NCI-H187 (cell line): ENCODE results near the gene RHBG.
"Not testable (repeated sequence)": the region's sequence is repeated elsewhere in the genome, so short reads cannot be mapped to it uniquely, and the experiment has no call there.

Experiments
- DNase-seq, 2 experiments: peaks; one replicate each; lab custom pipeline; 2025; lab: John Stamatoyannopoulos, UW

RHBG gene

DNA sequence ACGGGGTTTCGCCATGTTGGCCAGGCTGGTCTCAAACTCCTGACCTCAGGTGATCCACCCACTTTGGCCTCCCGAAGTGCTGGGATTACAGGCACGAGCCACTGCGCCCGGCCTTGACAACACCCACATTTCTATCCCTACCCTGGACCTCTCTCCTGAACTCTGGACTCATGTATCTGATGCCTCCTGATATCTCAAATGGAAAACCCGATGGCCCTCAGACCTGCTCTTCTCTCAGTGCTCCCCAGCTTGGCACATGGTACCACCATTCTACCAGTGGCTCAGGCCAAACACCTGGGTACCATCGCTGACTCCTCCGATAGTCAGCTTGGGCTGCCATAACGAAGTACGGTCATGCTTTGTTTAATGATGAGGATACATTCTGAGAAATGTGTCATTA lies 8.5 kb upstream of the RHBG start:
- DNase-seq = no peak

DNA sequence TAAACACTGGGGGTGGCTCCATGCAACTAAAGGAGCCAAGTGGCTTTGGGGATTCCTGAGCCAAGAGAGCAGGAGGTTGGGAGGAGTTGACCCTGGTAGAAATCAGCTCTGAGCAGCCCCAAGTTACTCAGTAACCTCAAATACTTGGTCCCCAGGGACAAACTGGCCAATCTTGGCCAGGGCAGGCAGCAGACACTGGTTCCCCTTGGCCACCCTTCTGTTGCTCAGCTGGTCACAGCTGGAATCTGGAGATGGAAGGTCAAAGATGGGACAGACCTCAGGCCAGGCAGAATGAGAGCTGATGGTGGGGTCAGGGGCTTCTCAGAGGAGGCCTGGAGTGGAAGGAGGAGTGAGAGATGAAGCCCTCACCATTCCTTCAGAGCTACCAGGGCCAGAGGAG lies 3.3 kb upstream of the RHBG start:
- no peak for DNase-seq

DNA sequence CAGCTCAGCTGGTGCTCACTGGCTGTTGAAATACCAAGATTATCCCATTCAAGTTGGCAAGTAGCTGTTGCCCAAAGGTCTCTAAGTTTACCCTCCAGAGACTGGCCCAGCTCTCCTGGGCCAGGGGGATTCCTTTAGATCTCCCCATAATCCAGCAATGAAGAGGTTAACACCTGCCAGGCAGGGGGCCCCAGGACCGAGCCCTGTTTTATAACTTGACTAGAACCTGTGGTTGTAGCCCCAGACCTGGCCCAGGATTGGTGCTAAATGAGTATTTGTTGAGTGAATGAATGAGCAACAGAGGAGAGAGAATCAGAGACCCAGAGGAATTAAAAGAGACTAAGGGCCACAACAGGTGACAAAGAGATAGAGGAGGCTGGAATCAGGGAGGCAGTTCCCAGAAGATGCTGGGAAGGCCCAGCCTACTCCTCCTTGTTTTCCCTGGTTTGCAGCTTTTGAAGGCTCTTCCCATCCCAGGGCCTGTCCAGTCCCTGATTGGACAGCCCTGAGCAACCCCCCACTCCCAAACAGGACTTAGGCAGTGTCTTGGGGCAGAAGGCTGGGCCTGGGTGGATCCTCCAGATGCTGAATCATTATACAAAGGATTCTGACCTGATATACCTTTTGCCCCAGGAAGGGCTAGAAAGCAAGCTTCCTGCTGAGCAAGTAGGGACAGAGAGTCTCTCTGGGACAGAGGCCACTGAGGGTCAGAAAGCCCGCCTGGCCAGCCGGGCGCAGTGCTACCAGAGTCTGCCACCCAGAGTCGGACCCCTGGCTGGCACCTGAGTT lies 2.4 kb upstream of the RHBG start:
- DNase-seq = no peak

DNA sequence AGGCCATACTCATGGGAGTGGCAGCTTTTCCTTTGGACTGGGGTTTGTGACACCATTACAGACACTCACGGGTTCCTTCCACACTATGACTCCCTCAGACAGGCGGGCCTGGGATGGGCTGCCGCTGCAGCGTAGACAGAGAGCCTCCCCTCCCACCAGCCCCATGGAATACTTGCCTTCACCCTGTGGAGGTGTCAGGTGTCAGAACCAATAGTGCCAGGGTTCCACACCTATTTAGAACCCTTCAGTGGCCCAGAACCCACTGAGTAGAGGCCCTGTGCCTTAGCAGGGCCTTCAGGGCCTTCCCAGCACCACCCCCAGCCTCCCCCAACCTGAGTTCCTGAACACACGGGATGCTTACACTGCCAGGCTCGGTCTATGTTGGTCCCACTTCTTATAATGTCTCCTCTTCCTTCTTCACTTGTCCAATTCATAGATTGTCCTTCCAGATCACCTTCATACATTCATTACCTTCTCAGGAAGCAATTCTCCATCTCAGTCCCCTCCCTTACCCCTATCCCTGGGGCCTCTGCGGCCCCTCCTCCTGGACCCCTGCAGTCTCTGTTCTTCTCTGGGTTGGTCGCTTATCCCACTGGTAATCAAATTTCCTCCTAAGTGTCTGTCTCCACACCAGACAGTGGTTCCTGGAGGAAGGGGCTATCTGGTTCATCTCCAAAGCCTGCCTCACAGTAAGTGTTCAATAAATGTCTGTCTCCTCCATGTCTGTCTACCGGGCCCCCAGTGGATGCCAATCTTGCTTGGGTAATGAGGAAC lies 1.4 kb upstream of the RHBG start:
- DNase-seq = no peak

DNA sequence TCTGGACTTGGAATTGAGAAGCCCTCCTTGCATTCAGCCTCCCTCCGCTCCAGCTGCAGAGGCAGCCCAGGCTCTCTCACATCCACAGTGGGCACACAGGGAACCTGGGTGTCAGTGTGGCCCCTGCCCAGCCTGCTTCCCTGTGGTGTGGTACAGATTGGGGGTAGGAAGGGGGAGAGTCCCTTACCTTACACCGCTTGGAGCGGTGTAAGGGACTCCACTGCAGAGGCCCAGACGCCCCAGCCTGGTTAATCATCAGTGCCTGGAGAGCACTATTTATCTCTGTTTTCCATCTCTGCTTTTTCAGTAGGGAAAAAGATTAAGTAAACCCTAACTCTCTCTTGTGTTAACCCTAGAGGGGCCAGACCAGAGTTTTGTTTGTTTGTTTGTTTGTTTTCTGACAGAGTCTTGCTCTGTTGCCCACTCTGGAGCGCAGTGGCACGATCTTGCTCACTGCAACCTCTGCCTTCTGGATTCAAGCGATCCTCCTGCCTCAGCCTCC lies 803 bp upstream of the RHBG start:
- DNase-seq = no peak

DNA sequence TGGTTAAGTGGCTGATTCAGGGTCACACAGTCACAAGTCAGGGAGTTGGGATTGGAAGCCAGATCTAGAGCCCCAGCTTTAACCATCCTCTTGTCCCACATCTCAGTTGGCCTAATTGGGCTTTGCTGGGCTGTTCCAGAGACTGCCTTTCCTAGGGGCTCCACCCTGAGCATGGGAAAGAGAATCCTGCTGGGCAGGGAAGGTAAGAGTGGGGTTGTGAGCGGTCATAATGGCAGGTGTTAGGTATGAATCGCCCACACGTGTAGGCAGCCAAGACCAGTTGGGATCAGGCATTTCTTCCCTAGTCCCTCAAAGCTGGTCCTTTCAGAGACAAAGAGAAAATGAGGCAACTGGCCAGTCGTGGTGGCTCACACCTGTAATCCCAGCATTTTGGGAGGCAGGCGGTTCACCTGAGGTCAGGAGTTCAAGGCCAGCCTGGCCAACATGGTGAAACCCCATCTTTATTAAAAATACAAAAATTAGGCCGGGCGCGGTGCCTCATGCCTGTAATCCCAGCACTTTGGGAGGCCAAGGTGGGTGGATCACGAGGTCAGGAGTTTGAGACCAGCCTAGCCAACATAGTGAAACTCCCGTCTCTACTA lies 775 bp downstream of the RHBG start:
- DNase-seq = not testable (repeated sequence)

DNA sequence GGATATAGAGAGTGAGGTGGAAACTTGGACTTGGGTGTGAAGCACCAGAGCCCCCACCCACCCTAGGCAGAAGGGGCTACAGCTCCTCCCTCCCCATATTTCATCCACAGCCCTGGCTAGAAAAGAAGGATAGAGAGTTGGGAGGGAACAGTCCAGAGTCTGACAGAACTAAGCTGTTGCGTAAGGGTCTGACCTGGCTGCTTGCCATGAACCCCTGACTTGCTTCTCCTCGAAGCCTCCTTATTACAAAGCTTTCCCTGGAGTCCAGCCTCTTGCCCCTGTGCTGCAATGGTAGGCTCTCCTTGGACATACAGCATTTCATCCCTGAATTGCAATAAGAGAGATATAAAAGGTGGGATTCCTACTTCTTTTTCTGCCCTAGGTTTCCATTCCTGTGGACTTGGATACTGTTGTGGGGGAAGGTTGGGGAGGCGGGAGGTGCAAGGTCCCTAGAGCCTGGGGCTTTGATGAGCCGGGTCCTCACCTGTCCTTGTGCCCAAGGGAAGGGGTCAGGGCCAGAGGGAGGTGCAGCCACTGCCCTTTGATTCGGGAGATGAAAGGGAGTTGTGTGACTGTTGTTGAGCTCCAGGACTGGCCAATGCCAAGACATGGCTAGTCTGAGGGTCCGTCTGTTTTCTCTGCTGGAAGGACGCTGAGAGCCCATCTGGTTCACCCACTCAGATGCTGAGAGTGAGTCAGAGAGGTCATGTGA lies 2.7 kb downstream of the RHBG start:
- no peak for DNase-seq

DNA sequence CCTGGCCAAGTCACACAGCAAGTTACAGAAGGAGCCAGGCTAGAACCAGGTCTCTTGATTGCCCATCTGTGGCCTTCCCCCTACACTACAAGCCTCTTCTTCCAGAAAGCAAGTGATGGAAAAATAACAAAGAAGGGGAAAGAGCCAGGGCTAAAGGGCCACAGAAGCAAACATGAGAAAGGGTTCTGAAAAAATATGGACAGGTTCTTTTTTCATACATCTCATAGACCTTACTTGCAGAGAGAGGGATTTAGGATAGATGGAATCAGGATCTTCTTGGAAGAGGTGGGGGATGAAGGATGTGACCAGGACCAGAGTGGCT lies 3.2 kb downstream of the RHBG start:
- DNase-seq = no peak

DNA sequence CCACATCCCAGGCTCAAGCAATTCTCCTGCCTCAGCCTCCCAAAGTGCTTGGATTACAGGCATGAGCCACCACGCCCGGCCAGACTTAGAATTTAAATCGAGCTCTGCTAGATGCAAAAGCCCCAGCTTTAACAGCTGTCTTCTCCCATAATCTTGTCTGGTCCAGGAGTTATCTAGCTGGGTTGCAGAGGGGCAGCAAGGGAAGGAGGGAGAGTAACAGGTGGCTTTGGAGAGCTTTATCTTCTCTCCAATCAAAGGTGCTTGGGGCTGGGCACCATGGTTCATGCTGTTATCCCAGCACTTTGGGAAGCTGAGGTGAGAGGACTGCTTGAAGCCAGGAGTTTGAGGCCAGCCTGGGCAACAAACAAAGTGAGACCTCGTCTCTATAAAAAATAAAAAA lies 3.9 kb downstream of the RHBG start:
- DNase-seq = no peak

DNA sequence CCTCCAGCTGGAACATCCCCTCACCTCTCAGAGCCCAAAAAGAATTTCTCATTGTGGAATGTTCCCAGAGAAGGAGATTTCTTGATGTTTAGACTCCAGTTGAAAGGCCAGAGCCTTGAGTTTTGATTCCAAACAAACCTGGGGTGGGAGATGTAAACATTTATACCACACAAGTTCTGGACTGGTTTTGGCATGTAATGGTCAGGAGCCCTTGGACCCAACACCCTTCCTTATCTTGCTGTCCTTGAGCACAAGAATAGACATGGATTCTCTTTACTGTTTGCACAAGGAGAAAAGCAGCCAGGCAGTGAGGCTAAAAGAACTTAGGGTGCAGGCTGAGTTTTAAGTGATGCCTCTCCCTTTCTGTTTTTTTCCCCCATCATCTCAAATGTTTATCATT lies 4.5 kb downstream of the RHBG start:
- DNase-seq = no peak

DNA sequence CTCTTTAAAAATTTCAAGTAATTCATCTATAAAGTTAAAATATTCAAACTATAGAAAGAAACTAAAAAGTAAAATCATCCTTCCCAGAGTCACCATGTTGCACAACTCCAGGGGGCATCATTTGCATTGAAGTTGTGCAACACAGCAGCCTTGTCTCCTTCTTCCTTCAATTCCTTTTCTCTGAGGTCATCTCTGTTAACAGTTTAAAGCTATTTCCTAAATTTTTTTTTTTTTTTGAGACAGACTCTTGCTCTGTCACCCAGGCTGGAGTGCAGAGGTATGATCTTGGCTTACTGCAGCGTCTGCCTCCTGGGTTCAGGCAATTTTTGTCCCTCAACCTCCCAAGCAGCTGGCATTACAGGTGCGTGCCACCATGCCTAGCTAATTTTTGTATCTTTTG lies 7.1 kb downstream of the RHBG start:
- DNase-seq = no peak

DNA sequence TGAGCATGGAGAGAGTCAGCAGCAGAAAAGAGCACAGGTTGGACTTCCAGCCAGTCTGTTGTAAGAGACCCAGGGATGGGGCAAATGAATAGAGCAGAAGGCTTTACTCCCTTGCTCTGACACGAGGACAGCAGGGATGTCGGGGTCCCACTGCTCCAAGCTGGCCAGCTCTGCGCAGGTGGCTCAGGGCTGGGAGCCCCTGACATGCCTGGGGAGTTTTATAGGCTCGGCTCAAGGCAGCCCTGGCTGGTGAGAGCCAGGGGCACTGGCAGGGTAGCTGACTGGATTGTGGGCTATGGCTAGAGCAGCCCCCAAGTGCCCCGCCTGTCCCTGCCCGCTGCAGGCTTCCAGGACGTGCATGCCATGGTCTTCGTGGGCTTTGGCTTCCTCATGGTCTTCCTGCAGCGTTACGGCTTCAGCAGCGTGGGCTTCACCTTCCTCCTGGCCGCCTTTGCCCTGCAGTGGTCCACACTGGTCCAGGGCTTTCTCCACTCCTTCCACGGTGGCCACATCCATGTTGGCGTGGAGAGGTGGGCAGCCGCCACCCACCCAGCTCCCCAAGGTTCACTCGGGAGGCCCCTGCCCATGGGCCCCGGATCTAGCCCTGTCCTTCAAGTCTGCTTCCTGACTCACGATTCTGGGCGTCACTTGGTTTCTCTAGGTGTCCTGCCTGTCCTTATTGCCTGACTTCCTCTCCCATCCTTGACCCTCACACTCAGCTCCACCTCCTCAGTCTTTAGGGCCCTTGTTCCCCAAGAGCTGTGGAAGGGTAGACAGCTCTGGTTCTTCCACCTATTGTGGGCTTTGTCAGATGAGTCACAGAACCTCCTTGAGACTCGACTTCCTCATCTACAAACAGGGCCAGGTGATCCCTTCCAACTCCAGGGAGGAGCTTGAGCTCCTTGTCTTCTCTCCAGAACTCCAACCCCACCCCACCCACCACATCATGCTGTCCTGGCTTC lies 8.2 kb downstream of the RHBG start:
- no peak for DNase-seq

DNA sequence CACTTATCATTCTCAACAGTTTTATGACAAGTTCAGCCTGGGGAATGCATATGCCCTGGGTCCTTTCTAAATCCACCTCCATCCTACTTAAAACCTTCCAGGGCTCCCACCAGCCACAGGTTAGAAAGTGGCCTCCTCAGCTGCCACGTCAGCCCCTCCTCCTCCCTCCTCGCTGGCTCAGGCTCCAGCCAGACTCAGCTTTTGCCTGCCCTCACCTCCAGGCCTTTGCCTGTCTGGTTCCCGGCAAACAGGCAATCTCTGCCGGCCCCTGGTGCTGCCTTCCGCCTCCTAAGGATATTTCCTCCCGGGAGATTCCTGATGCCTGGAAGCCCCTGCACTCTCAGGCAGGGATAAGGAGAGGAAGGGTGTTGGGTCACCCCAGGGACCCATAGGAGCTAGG lies 9.5 kb downstream of the RHBG start:
- DNase-seq = no peak

DNA sequence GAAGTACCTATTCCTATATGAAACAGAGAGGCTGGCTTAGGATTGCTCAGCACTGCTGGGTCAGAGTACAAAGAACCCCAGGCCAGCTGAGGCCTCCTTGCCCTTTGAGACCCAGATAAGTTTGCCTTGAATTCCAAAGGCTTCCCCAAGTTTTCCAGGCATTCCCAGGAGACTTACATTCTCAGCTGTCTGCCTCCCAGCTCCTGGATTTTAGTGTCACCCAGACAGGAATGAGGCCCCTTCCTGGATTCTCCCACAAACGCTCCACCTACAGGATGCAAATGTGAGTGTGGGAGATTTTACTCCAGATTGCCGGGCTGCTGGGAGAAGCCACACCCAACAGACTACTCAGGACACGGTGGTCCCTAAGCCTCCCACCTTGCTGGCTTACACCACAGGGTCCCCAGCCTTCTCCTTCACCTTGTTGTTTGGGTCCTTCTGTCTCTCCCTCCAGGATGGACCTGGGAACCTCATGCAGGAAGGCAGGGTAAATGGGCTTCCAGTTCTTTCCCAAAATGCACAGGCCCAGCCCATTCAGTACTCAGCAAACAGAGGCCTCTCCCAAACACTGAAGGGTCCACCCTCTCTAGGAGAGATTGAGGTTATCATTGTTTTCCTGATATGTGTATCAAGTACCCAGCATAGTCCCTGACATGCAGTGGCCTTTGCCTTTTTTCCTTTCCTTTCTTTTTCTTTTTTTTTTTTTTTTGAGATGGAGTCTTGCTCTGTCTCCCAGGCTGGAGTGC lies 10.6 kb downstream of the RHBG start:
- no peak for DNase-seq

DNA sequence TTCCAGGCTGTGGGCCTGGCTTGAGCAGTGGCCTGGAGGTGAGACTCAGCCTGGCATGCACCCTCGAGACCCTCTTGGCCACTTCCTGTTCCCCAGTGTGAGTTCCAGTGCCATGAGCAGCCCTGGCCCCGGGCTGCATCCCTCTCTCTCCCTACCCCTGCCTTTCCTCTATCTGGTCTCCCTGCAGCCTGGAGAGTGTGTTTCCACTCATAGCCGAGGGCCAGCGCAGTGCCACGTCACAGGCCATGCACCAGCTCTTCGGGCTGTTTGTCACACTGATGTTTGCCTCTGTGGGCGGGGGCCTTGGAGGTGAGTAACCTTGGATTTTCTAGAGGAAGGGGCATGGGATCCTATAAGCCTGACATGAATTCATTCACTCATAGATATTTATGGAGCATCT lies 13.6 kb downstream of the RHBG start:
- DNase-seq = no peak

DNA sequence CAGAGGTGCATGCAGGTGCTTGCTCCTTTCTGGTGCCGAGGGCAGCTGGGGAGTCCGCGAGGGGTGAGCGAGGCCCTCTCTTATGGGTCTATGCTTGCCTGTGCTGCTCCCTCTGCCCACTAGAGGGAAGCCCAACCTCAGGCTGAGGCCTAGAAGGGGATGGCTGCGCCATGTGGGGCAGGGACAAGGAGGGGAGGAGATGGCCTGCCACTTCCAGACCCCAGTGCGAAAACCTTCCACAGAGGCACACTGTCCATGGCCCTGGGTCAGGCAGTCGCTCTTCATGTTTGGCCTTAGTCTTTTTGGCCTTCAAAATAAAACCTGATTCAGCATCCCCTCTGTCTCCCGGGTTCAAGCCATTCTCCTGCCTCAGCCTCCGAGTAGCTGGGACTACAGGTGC lies 14.0 kb downstream of the RHBG start:
- DNase-seq = peak; percentile 47 to 65

DNA sequence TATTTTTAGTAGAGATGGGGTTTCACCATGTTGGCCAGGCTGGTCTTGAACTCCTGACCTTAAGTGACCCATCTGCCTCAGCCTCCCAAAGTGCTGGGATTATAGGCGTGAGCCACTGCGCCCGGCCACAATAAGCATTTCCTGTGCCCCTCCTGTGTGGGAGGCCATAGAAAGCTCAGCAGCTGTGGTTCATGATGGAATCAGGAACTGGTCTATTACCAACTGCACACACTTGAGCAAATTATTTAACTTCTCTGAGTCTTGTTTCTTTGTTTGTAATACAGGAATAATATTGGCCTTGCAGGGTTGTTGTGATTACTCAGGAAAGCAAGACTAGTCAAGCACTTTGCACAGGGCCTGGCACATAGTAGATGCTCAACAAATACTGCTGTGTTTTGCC lies 15.0 kb downstream of the RHBG start:
- no peak for DNase-seq

DNA sequence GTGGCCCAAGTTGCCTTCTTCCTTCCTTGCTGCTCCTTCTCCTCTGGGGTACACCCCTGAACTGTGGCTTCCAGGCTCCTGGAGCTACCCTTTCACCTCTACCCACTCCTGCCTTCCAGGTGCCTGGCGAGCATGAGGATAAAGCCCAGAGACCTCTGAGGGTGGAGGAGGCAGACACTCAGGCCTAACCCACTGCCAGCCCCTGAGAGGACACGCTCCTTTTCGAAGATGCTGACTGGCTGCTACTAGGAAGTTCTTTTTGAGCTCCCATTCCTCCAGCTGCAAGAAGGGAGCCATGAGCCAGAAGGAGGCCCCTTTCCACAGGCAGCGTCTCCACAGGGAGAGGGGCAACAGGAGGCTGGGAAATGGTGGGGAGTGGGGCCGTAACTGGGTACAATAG lies 15.6 kb downstream of the RHBG start:
- DNase-seq = no peak

DNA sequence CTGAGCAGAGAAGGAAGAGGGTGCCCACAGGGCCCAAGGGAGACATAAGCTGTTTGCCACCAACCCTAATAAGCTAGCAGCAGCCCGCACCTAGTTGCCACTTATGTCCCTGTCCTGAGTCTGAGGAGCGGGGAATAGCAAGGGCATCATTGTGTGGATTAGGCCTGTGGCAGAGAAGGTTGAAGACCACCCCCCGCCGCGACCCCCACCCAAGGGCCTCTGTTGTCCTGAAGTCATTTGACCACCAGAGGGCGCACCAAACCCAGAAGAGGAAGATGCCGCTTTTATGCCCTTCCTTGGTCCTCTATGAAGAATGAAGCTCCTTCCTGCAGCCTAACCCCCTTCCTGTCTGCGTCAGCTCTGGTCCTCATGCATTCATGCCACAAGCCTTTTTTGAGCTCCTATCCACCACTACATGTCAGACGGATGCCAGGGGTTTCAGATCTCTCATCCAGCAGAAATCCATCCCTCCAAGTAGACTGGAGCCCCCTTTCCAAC lies 16.6 kb downstream of the RHBG start:
- DNase-seq = peak; percentile 72 to 78

DNA sequence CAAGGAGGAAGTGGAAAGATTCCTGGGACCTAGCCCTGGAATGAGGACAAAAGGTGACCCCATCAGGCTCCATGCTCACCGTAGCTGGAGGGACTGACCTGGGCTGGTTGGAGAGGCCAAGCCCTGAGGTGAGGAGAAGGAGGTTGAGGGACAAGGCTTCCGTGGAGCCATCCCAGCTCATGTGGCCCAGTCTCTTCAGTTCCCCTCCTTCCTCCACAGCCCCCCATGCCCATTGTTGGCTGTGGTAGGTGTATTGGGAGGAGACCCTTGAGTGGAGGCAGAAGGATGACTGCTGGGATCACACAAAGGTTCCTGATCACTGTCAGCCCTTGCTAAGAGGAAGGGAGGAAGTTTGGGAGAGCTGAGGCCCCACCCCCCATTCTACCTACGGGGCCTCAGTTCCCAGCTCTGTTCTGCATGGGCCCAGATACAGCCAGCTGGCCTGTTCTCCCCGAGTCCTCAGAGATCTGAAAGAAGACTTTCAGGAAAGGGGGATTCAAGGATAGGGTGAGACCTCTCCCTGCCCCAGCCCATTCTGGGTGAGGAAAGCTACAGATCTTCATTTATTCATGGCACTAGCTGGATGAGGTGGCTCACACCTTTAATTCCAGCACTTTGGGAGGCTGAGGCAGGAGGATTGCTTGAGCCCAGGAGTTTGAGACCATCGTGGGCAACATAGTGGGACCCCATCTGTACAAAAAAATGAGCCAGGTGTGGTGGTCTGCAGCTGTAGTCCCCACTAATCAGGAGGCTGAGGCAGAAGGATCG lies 17.3 kb downstream of the RHBG start:
- DNase-seq = no peak
